Esophagus squamous epithelium (tissue), 4 donors: ENCODE data around the gene CHTF8.

Source experiments
- CTCF ChIP-seq, 6 experiments: fragments of 450-650 bp in 4 of 6; fragments of 200-600 bp in 2 of 6; sonication (generic) in 2 of 6; IDR thresholded peaks; one replicate each; pipeline ENCODE4 v1.5.1; 2016 to 2019; ENCODE audit warnings: antibody characterized with exemption in 6 of 6, mild to moderate bottlenecking in 4 of 6, moderate library complexity in 4 of 6
- POLR2A ChIP-seq, 4 donors: fragments of 450-650 bp; IDR thresholded peaks; one replicate each; pipeline ENCODE4 v1.6.1; 2017; ENCODE audit warnings: antibody characterized with exemption in 4 of 4, mild to moderate bottlenecking in 4 of 4, moderate library complexity in 3 of 4

DNA sequence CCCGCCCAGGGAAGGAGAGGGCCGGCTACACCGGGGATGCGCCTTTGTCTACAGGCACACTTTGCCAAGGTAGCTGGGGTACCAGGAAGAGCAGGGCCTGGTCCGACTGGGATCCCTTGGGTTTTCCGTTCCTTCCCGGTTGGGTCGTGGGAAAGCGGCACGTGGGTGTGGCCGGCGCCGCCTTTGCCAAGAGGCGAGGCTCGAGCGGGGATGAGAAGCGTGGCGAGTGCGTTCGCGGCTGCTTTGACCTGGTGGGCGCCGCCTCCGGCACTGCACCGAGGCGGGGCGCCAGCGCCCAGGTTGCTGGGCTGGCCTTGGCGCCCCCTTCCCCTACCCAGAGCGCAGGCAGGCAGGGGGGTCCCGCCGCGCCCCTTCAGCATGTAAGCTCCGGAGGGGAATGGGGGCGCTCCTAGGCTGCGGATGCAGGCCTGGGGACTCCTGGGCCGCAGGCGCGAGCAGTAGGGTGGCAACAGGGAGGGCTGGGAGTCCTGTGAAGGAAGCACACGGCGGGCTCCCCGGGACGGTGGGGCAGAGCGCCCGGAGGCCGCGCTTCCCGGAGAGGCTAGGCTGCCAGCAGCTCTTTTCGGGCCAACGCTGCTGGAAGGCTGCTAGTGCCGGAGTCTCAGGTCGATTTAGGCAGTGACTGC, 24.9 kb downstream of the CHTF8 start:
- no peak for TF ChIP-seq CTCF (IDR thresholded peaks at IDR 0.05)
- no peak for TF ChIP-seq POLR2A (IDR thresholded peaks at IDR 0.05)
